HG02571 (cell line): ENCODE data around the gene MUC7.
"Not testable (repeated sequence)": the region's sequence is repeated elsewhere in the genome, so short reads cannot be mapped to it uniquely, and the experiment has no call there.

Experiments used
- ATAC-seq: cut with Tn5 transposase; IDR thresholded peaks from one replicate; pipeline ENCODE4 v1.9.1; 2021; ENCODE audit warnings: mild to moderate bottlenecking, moderate library complexity; ENCODE audit not compliant: unreplicated experiment

Gene MUC7

GRCh38 chr4:70471897-70472296 lies at the start of gene MUC7:
MUC7 (plus strand) TSS chr4:70472197; CDS start chr4:70474022, 1,825 bp downstream.
- ATAC-seq = no peak

GRCh38 chr4:70425306-70425705 lies 46.7 kb upstream of the MUC7 start:
- no peak for ATAC-seq

- no peak for ATAC-seq
These were observed 45.2 kb upstream of the MUC7 start for GRCh38 chr4:70426789-70427188.

- ATAC-seq = no peak
These were observed 34.8 kb upstream of the MUC7 start for GRCh38 chr4:70437197-70437596.

GRCh38 chr4:70442474-70442873 lies 29.5 kb upstream of the MUC7 start:
- no peak for ATAC-seq

- no peak for ATAC-seq
These were observed 28.7 kb upstream of the MUC7 start for GRCh38 chr4:70443329-70443728.

GRCh38 chr4:70449220-70449619 lies 22.8 kb upstream of the MUC7 start:
- ATAC-seq = no peak

- ATAC-seq = no peak
These were observed 19.1 kb upstream of the MUC7 start for GRCh38 chr4:70452946-70453345.

GRCh38 chr4:70463335-70463734 lies 8.7 kb upstream of the MUC7 start:
- no peak for ATAC-seq

- ATAC-seq = no peak
These were observed 1.7 kb downstream of the MUC7 start for GRCh38 chr4:70473679-70474078.

- ATAC-seq = no peak
These were observed 16.8 kb downstream of the MUC7 start for GRCh38 chr4:70488748-70489147.

GRCh38 chr4:70496231-70496630 lies 24.2 kb downstream of the MUC7 start:
- ATAC-seq = no peak

- ATAC-seq = not testable (repeated sequence)
These were observed 29.8 kb downstream of the MUC7 start for GRCh38 chr4:70501838-70502237.

GRCh38 chr4:70504733-70505132 lies 32.7 kb downstream of the MUC7 start:
- ATAC-seq = no peak

- ATAC-seq = peak; percentile 95
These were observed 33.3 kb downstream of the MUC7 start for GRCh38 chr4:70505151-70505748.

GRCh38 chr4:70508801-70509200 lies 36.8 kb downstream of the MUC7 start:
- ATAC-seq = no peak

- ATAC-seq = no peak
These were observed 39.4 kb downstream of the MUC7 start for GRCh38 chr4:70511365-70511764.

GRCh38 chr4:70515367-70516250 lies 43.6 kb downstream of the MUC7 start:
- no peak for ATAC-seq

- ATAC-seq = no peak
These were observed 46.3 kb downstream of the MUC7 start, which contains the start of gene AMTN for GRCh38 chr4:70518269-70518668. AMTN (plus strand) TSS chr4:70518569; CDS start chr4:70518778, 209 bp downstream.

- ATAC-seq = no peak
These were observed 46.7 kb downstream of the MUC7 start for GRCh38 chr4:70518716-70519115.

- no peak for ATAC-seq
These were observed 50.6 kb downstream of the MUC7 start for GRCh38 chr4:70522626-70523025.

- ATAC-seq = no peak
These were observed 59.0 kb downstream of the MUC7 start for GRCh38 chr4:70530997-70531396.
